HepG2 (cell line): ENCODE data around the gene CCDC88C. TPM values are rescaled to one million over a fixed set of nuclear protein-coding genes. Genes with fewer than 3 reads are reported as not detected.

Source experiments
- BRCA1 ChIP-seq: sonication (generic); formaldehyde crosslinking; IDR thresholded peaks from 2 replicates; pipeline ENCODE4 v1.4.0; 2020; ENCODE audit warnings: missing genetic modification reagents
- NR2C2 ChIP-seq: sonication (generic); formaldehyde crosslinking; IDR thresholded peaks from 2 replicates; pipeline ENCODE4 v1.4.0; 2020; ENCODE audit warnings: missing genetic modification reagents, mild to moderate bottlenecking, moderate library complexity, borderline replicate concordance
- TOE1 ChIP-seq: sonication (generic); formaldehyde crosslinking; IDR thresholded peaks from 2 replicates; pipeline ENCODE4 v1.4.0; 2020; ENCODE audit warnings: mild to moderate bottlenecking, missing genetic modification reagents
- ZBTB38 ChIP-seq: sonication (generic); formaldehyde crosslinking; IDR thresholded peaks from 2 replicates; pipeline ENCODE4 v1.5.1; 2020; ENCODE audit warnings: mild to moderate bottlenecking, missing genetic modification reagents
- ZMYM4 ChIP-seq: sonication (generic); formaldehyde crosslinking; IDR thresholded peaks from 2 replicates; pipeline ENCODE4 v1.8.1; 2023; ENCODE audit warnings: mild to moderate bottlenecking, missing genetic modification reagents
- ZNF678 ChIP-seq: sonication (generic); formaldehyde crosslinking; IDR thresholded peaks from 2 replicates; pipeline ENCODE4 v1.4.0; 2020; ENCODE audit warnings: mild to moderate bottlenecking, missing genetic modification reagents
- ZNF776 ChIP-seq: sonication (generic); formaldehyde crosslinking; IDR thresholded peaks from 2 replicates; pipeline ENCODE4 v1.4.0; 2020; ENCODE audit warnings: mild to moderate bottlenecking, missing genetic modification reagents
- polyA plus RNA-seq, 8 experiments: library from polyadenylated mRNA; depleted of rRNA in 3 of 8; stranded (reverse) in 7 of 8; unstranded in 1 of 8; fragments of >200 nt; fragmentation: Illumina TruSeq in 4 of 8; extraction: Trizol in 4 of 8; gene quantifications; 2 replicates each; pipeline versions ENCODE4 v1.2.1 to v1.2.3, GENCODE V29; 2011 to 2016; ENCODE audit warnings: low read depth in 4 of 8, missing spikeins in 1 of 8, mixed read lengths in 1 of 8; ENCODE audit not compliant: insufficient read depth in 1 of 8
- total RNA-seq, 5 experiments: library from RNA; depleted of rRNA; stranded (reverse); fragments of >200 nt; fragmentation: Illumina TruSeq; extraction: Trizol; gene quantifications; 2 replicates each; pipeline ENCODE4 v1.2.3, GENCODE V29; 2016; ENCODE audit warnings: low read depth in 1 of 5
- TF ChIP-seq, protein P1 (sequence below): sonication (generic); formaldehyde crosslinking; IDR thresholded peaks from 2 replicates; pipeline ENCODE4 v1.4.0; 2020; ENCODE audit warnings: mild to moderate bottlenecking, missing genetic modification reagents
- TF ChIP-seq, protein P2 (sequence below): IDR thresholded peaks from 2 replicates; pipeline ENCODE4 v1.6.1; 2016; ENCODE audit warnings: missing genetic modification reagents, missing compliant biosample characterization
- TF ChIP-seq, protein P3 (sequence below): sonication (generic); formaldehyde crosslinking; IDR thresholded peaks from 2 replicates; pipeline ENCODE4 v1.4.0; 2020; ENCODE audit warnings: missing genetic modification reagents
- TF ChIP-seq, protein P4 (sequence below): sonication (generic); formaldehyde crosslinking; conservative IDR thresholded peaks from 2 replicates; pipeline ENCODE4 v1.4.0; 2020; ENCODE audit warnings: missing genetic modification reagents
- TF ChIP-seq, protein P5 (sequence below), 2 experiments: sonication (generic) in 1 of 2; formaldehyde crosslinking in 1 of 2; IDR thresholded peaks; 2 replicates each; pipeline versions ENCODE4 v1.5.1 to v1.6.1; 2011 to 2020; ENCODE audit warnings: borderline replicate concordance in 1 of 2, low read depth in 1 of 2, low read length in 1 of 2, mild to moderate bottlenecking in 1 of 2, missing genetic modification reagents in 1 of 2, moderate library complexity in 1 of 2
- TF ChIP-seq, protein P6 (sequence below): sonication (generic); formaldehyde crosslinking; IDR thresholded peaks from 2 replicates; pipeline ENCODE4 v1.4.0; 2020; ENCODE audit warnings: missing genetic modification reagents

CCDC88C gene
- total and polyA plus RNA-seq, 2 of the 13 experiments (the other 11 are each of a cell fraction or from before 2014, with no cell fraction given): 3.6 to 11.7 TPM

DNA sequence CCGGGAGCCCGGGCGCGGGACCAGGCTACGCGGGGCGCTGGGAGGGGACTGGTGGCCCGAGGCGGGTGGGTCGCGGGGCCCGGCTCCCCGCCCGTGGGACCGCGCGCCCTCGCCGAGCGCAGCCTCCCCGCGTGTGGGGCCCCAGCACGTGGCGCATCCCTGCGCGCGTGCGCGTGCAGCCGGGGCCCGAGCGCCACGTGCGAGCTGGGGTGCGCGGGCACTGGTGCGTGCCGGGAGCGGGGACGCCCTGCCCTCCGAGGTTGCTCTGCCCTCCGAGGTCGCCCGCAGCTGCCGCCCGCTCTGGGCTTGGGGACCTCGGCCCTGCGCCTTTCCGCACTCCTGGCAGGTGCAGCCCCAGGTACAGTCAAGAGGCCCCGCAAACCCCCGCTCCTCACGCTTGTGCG is 365 bp upstream of the CCDC88C start (continued):
- TF ChIP-seq, protein P1, sequence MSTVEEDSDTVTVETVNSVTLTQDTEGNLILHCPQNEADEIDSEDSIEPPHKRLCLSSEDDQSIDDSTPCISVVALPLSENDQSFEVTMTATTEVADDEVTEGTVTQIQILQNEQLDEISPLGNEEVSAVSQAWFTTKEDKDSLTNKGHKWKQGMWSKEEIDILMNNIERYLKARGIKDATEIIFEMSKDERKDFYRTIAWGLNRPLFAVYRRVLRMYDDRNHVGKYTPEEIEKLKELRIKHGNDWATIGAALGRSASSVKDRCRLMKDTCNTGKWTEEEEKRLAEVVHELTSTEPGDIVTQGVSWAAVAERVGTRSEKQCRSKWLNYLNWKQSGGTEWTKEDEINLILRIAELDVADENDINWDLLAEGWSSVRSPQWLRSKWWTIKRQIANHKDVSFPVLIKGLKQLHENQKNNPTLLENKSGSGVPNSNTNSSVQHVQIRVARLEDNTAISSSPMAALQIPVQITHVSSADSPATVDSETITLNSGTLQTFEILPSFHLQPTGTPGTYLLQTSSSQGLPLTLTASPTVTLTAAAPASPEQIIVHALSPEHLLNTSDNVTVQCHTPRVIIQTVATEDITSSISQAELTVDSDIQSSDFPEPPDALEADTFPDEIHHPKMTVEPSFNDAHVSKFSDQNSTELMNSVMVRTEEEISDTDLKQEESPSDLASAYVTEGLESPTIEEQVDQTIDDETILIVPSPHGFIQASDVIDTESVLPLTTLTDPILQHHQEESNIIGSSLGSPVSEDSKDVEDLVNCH: 0 out of 2 replicates have a peak, but pooled peaks have one; percentile 70
- TF ChIP-seq NR2C2 (CRISPR knock-in tag) (peak; percentile 70), ZMYM4 (CRISPR knock-in tag) (peak; percentile 68), TOE1 (CRISPR knock-in tag) (peak; percentile 47; the same call in 1 of the 2 replicates), BRCA1 (CRISPR knock-in tag) (0 out of 2 replicates have a peak, but pooled peaks have one; percentile 13), ZNF678 (CRISPR knock-in tag) (peak; percentile 92; the same call in 1 of the 2 replicates), ZNF776 (CRISPR knock-in tag) (peak; percentile 95), ZBTB38 (CRISPR knock-in tag) (peak; percentile 62; the same call in 1 of the 2 replicates)
- TF ChIP-seq, protein P2, sequence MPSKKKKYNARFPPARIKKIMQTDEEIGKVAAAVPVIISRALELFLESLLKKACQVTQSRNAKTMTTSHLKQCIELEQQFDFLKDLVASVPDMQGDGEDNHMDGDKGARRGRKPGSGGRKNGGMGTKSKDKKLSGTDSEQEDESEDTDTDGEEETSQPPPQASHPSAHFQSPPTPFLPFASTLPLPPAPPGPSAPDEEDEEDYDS: no peak
- TF ChIP-seq, protein P3, sequence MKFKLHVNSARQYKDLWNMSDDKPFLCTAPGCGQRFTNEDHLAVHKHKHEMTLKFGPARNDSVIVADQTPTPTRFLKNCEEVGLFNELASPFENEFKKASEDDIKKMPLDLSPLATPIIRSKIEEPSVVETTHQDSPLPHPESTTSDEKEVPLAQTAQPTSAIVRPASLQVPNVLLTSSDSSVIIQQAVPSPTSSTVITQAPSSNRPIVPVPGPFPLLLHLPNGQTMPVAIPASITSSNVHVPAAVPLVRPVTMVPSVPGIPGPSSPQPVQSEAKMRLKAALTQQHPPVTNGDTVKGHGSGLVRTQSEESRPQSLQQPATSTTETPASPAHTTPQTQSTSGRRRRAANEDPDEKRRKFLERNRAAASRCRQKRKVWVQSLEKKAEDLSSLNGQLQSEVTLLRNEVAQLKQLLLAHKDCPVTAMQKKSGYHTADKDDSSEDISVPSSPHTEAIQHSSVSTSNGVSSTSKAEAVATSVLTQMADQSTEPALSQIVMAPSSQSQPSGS (CRISPR knock-in tag): 0 out of 2 replicates have a peak, but pooled peaks have one; percentile 25
- TF ChIP-seq, protein P4, sequence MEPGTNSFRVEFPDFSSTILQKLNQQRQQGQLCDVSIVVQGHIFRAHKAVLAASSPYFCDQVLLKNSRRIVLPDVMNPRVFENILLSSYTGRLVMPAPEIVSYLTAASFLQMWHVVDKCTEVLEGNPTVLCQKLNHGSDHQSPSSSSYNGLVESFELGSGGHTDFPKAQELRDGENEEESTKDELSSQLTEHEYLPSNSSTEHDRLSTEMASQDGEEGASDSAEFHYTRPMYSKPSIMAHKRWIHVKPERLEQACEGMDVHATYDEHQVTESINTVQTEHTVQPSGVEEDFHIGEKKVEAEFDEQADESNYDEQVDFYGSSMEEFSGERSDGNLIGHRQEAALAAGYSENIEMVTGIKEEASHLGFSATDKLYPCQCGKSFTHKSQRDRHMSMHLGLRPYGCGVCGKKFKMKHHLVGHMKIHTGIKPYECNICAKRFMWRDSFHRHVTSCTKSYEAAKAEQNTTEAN (CRISPR knock-in tag): peak; percentile 82
- TF ChIP-seq, protein P5, sequence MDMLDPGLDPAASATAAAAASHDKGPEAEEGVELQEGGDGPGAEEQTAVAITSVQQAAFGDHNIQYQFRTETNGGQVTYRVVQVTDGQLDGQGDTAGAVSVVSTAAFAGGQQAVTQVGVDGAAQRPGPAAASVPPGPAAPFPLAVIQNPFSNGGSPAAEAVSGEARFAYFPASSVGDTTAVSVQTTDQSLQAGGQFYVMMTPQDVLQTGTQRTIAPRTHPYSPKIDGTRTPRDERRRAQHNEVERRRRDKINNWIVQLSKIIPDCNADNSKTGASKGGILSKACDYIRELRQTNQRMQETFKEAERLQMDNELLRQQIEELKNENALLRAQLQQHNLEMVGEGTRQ (IDR thresholded peaks at IDR 0.05; ENCODE audit: low read depth, low read length): peak; percentile 26; the same call in 1 of the 2 replicates
- TF ChIP-seq, protein P5 (CRISPR knock-in tag; IDR thresholded peaks at IDR 0.05; ENCODE audit: borderline replicate concordance): no peak
- TF ChIP-seq, protein P6, sequence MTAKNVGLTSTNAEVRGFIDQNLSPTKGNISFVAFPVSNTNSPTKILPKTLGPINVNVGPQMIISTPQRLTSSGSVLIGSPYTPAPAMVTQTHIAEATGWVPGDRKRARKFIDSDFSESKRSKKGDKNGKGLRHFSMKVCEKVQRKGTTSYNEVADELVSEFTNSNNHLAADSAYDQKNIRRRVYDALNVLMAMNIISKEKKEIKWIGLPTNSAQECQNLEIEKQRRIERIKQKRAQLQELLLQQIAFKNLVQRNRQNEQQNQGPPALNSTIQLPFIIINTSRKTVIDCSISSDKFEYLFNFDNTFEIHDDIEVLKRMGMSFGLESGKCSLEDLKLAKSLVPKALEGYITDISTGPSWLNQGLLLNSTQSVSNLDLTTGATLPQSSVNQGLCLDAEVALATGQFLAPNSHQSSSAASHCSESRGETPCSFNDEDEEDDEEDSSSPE (CRISPR knock-in tag): peak; percentile 86
